KMS-11 (cell line): ENCODE data around the gene NPSR1.
A peak's percentile ranks its signal among the peaks of the same experiment; 100 is the strongest.

Experiments
- H2AFZ ChIP-seq: fragments of 200-600 bp; sonication (generic); 2 replicates; pipeline ENCODE4 v1.6.1; 2016; ENCODE audit warnings: antibody characterized with exemption, mixed run types, low read depth
- H3K27ac ChIP-seq: fragments of 200-600 bp; sonication (generic); 2 replicates; pipeline ENCODE4 v1.6.1; 2016; ENCODE audit warnings: mild to moderate bottlenecking, mixed run types
- H3K27me3 ChIP-seq: fragments of 200-600 bp; sonication (generic); 2 replicates; pipeline ENCODE4 v1.6.1; 2017; ENCODE audit warnings: mild to moderate bottlenecking, low read depth, mixed run types, moderate library complexity; ENCODE audit not compliant: insufficient read depth
- H3K36me3 ChIP-seq: fragments of 200-600 bp; sonication (generic); 2 replicates; pipeline ENCODE4 v1.6.1; 2017; ENCODE audit warnings: mild to moderate bottlenecking, mixed run types; ENCODE audit not compliant: insufficient read depth
- H3K4me1 ChIP-seq: fragments of 200-600 bp; sonication (generic); 2 replicates; pipeline ENCODE4 v1.6.1; 2016; ENCODE audit warnings: mild to moderate bottlenecking, low read depth, mixed run types; ENCODE audit not compliant: poor library complexity, severe bottlenecking
- H3K4me2 ChIP-seq: fragments of 200-600 bp; sonication (generic); 2 replicates; pipeline ENCODE4 v1.7.0; 2016; ENCODE audit warnings: mild to moderate bottlenecking, mixed run types
- H3K4me3 ChIP-seq: fragments of 200-600 bp; sonication (generic); IDR thresholded peaks from 2 replicates; pipeline ENCODE4 v1.6.1; 2017; ENCODE audit warnings: low read depth, low read length, mixed read lengths; ENCODE audit not compliant: insufficient read depth
- H3K79me2 ChIP-seq: fragments of 200-600 bp; sonication (generic); 2 replicates; pipeline ENCODE4 v1.6.1; 2016; ENCODE audit warnings: low read depth, mixed run types; ENCODE audit not compliant: insufficient read depth
- H3K9ac ChIP-seq: fragments of 200-600 bp; sonication (generic); 2 replicates; pipeline ENCODE4 v1.6.1; 2016; ENCODE audit warnings: mild to moderate bottlenecking, mixed run types
- H4K20me1 ChIP-seq: fragments of 200-600 bp; sonication (generic); 2 replicates; pipeline ENCODE4 v1.6.1; 2016; ENCODE audit warnings: mild to moderate bottlenecking, mixed run types; ENCODE audit not compliant: insufficient read depth
- CTCF ChIP-seq: fragments of 200-600 bp; sonication (generic); conservative IDR thresholded peaks from 2 replicates; pipeline ENCODE4 v1.6.1; 2017; ENCODE audit warnings: low read depth, mild to moderate bottlenecking, antibody characterized with exemption, low read length, moderate library complexity, mixed read lengths

Gene NPSR1

GRCh38 chr7:34756025-34756437 lies 98.0 kb downstream of the NPSR1 start:
- H3K9ac ChIP-seq = peak overlapping the region; percentile 43; the same call in 1 of the 2 replicates
- H3K36me3 ChIP-seq = no peaks in the 10 kb centered on the region
- peaks cover 91% of the 10 kb centered on the region for H3K4me1 ChIP-seq
- H3K27me3 ChIP-seq = no peaks in the 10 kb centered on the region
- H4K20me1 ChIP-seq = no peaks in the 10 kb centered on the region
- H3K4me2 ChIP-seq = peak overlapping the region; percentile 96
- no peak overlapping the region for H3K4me3 ChIP-seq
- H3K27ac ChIP-seq = peak overlapping the region; percentile 69
- peak overlapping the region; percentile 48 for H2AFZ ChIP-seq
- TF ChIP-seq CTCF = no peak; the same call in 1 of the 2 replicates
- H3K79me2 ChIP-seq = no peaks in the 10 kb centered on the region

GRCh38 chr7:34756691-34757090 lies 98.7 kb downstream of the NPSR1 start:
- peak overlapping the region; percentile 43; the same call in 1 of the 2 replicates for H3K9ac ChIP-seq
- TF ChIP-seq CTCF = 0 out of 2 replicates have a peak, but pooled peaks have one; percentile 4
- no peaks in the 10 kb centered on the region for H3K36me3 ChIP-seq
- no peaks in the 10 kb centered on the region for H3K79me2 ChIP-seq
- no peak overlapping the region for H3K4me3 ChIP-seq
- H3K27me3 ChIP-seq = no peaks in the 10 kb centered on the region
- H3K4me1 ChIP-seq = peaks cover 85% of the 10 kb centered on the region
- H2AFZ ChIP-seq = peak overlapping the region; percentile 48
- peak overlapping the region; percentile 69 for H3K27ac ChIP-seq
- peak overlapping the region; percentile 96 for H3K4me2 ChIP-seq
- no peaks in the 10 kb centered on the region for H4K20me1 ChIP-seq

- no peaks in the 10 kb centered on the region for H3K79me2 ChIP-seq
Observed at GRCh38 chr7:34757570-34758110, 99.6 kb downstream of the NPSR1 start.

GRCh38 chr7:34758111-34758601 lies 100.1 kb downstream of the NPSR1 start:
- no peaks in the 10 kb centered on the region for H3K36me3 ChIP-seq
- peak overlapping the region; percentile 6; the same call in 1 of the 2 replicates for H3K4me2 ChIP-seq
- H3K9ac ChIP-seq = no peak overlapping the region
- no peak overlapping the region for H3K4me3 ChIP-seq
- peaks cover 70% of the 10 kb centered on the region for H3K4me1 ChIP-seq
- H3K27ac ChIP-seq = no peak overlapping the region
- no peaks in the 10 kb centered on the region for H3K79me2 ChIP-seq
- H3K27me3 ChIP-seq = no peaks in the 10 kb centered on the region
- H2AFZ ChIP-seq = no peak overlapping the region; the same call in 1 of the 2 replicates
- no peak for TF ChIP-seq CTCF
- H4K20me1 ChIP-seq = no peaks in the 10 kb centered on the region

More at GRCh38 chr7:34757570-34758110, 99.6 kb downstream of the NPSR1 start:
- peak overlapping the region; percentile 6; the same call in 1 of the 2 replicates for H3K4me2 ChIP-seq
- H3K4me3 ChIP-seq = no peak overlapping the region
- no peaks in the 10 kb centered on the region for H3K27me3 ChIP-seq
- H4K20me1 ChIP-seq = no peaks in the 10 kb centered on the region
- H3K9ac ChIP-seq = no peak overlapping the region
- H3K4me1 ChIP-seq = peaks cover 75% of the 10 kb centered on the region
- H3K27ac ChIP-seq = no peak overlapping the region
- TF ChIP-seq CTCF = no peak
- no peak overlapping the region; the same call in 1 of the 2 replicates for H2AFZ ChIP-seq
- H3K36me3 ChIP-seq = no peaks in the 10 kb centered on the region
